K562 (cell line): Measurements from ENCODE around the gene PGAP3. TPM values are rescaled to one million over a fixed set of nuclear protein-coding genes. Genes with fewer than 3 reads are reported as not detected.
A peak's percentile ranks its signal among the peaks of the same experiment; 100 is the strongest.

ENCODE experiments used
- ARID1B ChIP-seq: fragments of 450-650 bp; IDR thresholded peaks from 2 replicates; pipeline ENCODE4 v1.6.1; 2016; ENCODE audit warnings: antibody characterized with exemption, mild to moderate bottlenecking, inconsistent platforms
- BCLAF1 ChIP-seq, 2 experiments: fragments of 450-650 bp in 1 of 2; IDR thresholded peaks; 2 replicates each; pipeline ENCODE4 v1.6.1; 2011 to 2017; ENCODE audit warnings: low read depth in 2 of 2, antibody characterized with exemption in 1 of 2, borderline replicate concordance in 1 of 2, low read length in 1 of 2, mild to moderate bottlenecking in 1 of 2, mixed read lengths in 1 of 2; ENCODE audit not compliant: control insufficient read depth in 1 of 2
- CC2D1A ChIP-seq: fragments of 450-650 bp; IDR thresholded peaks from 2 replicates; pipeline ENCODE4 v1.6.1; 2017; ENCODE audit warnings: mild to moderate bottlenecking
- DDX20 ChIP-seq: fragments of 450-650 bp; IDR thresholded peaks from 2 replicates; pipeline ENCODE4 v1.6.1; 2016; ENCODE audit warnings: missing genetic modification characterization, low read depth, mild to moderate bottlenecking, missing compliant biosample characterization, moderate library complexity
- ETV1 ChIP-seq: fragments of 450-650 bp; conservative IDR thresholded peaks from 2 replicates; pipeline ENCODE4 v1.6.1; 2016; ENCODE audit warnings: missing genetic modification characterization, control low read depth, low read depth, missing compliant biosample characterization
- FOXA1 ChIP-seq: fragments of 450-650 bp; IDR thresholded peaks from 2 replicates; pipeline ENCODE4 v1.6.1; 2016; ENCODE audit warnings: mild to moderate bottlenecking, borderline replicate concordance
- KLF1 ChIP-seq: fragments of 450-650 bp; IDR thresholded peaks from 2 replicates; pipeline ENCODE4 v1.6.1; 2016; ENCODE audit warnings: missing genetic modification characterization, missing compliant biosample characterization
- MCM5 ChIP-seq: fragments of 450-650 bp; IDR thresholded peaks from 2 replicates; pipeline ENCODE4 v1.6.1; 2016; ENCODE audit warnings: low read depth
- PRDM10 ChIP-seq: fragments of 450-650 bp; IDR thresholded peaks from 2 replicates; pipeline ENCODE4 v1.6.1; 2018; ENCODE audit not compliant: partially characterized antibody
- RB1 ChIP-seq: fragments of 450-650 bp; IDR thresholded peaks from 2 replicates; pipeline ENCODE4 v1.6.1; 2017; ENCODE audit warnings: low read depth, mild to moderate bottlenecking
- RBM22 ChIP-seq: fragments of 200-400 bp; formaldehyde crosslinking; IDR thresholded peaks from 2 replicates; pipeline ENCODE4 v1.6.1; 2018; ENCODE audit warnings: low read length, low read depth; ENCODE audit not compliant: poor library complexity, severe bottlenecking
- SIX5 ChIP-seq, 2 experiments: IDR thresholded peaks; 2 replicates each; pipeline ENCODE4 v1.6.1; 2011; ENCODE audit warnings: low read length in 2 of 2, borderline replicate concordance in 1 of 2, low read depth in 1 of 2, mild to moderate bottlenecking in 1 of 2, moderate library complexity in 1 of 2; ENCODE audit not compliant: insufficient read depth in 1 of 2
- SRSF9 ChIP-seq: fragments of 200-400 bp; formaldehyde crosslinking; IDR thresholded peaks from 2 replicates; pipeline ENCODE4 v1.6.1; 2017; ENCODE audit warnings: low read depth, low read length, borderline replicate concordance
- TAF1 ChIP-seq: IDR thresholded peaks from 2 replicates; pipeline ENCODE4 v1.6.1; 2011; ENCODE audit warnings: mild to moderate bottlenecking, low read length, moderate library complexity; ENCODE audit not compliant: insufficient read depth, control insufficient read depth, severe bottlenecking; ENCODE audit errors: extremely low read depth
- ZBTB1 ChIP-seq: sonication (generic); formaldehyde crosslinking; IDR thresholded peaks from 2 replicates; pipeline ENCODE4 v1.8.1; 2023; ENCODE audit warnings: missing genetic modification reagents, low read depth, mild to moderate bottlenecking, borderline replicate concordance
- ZFP30 ChIP-seq: fragments of 250-450 bp; sonication (Bioruptor Pico); IDR thresholded peaks from 2 replicates; pipeline ENCODE4 v1.8.0; 2022; ENCODE audit warnings: moderate library complexity, mild to moderate bottlenecking, inconsistent platforms, borderline replicate concordance
- ZKSCAN3 ChIP-seq: fragments of 250-450 bp; sonication (Bioruptor Pico); IDR thresholded peaks from 2 replicates; pipeline ENCODE4 v1.4.0; 2020
- ZNF24 ChIP-seq: fragments of 450-650 bp; IDR thresholded peaks from 2 replicates; pipeline ENCODE4 v1.6.1; 2016
- ZNF717 ChIP-seq: fragments of 250-450 bp; sonication (Bioruptor Pico); IDR thresholded peaks from 2 replicates; pipeline ENCODE4 v1.5.0; 2021
- ZNF764 ChIP-seq: fragments of 250-450 bp; sonication (Bioruptor Pico); IDR thresholded peaks from 2 replicates; pipeline ENCODE4 v1.4.0; 2020; ENCODE audit warnings: low read depth, mild to moderate bottlenecking, moderate library complexity
- polyA plus RNA-seq, 8 experiments: library from polyadenylated mRNA; depleted of rRNA in 4 of 8; stranded (reverse) in 5 of 8; unstranded in 3 of 8; fragments of >200 nt; fragmentation: Nextera tagmentation in 2 of 8; fragmentation: Illumina TruSeq in 1 of 8; extraction: Ambion mirVana in 2 of 8; extraction: Trizol in 1 of 8; gene quantifications; 2 replicates each; pipeline versions ENCODE4 v1.2.1 to v1.2.3, GENCODE V29; 2011 to 2014; ENCODE audit warnings: inconsistent platforms in 1 of 8, missing spikeins in 1 of 8
- total RNA-seq, 7 experiments: library from RNA; depleted of rRNA in 6 of 7; stranded (reverse); fragments of >200 nt in 6 of 7; fragmentation: Illumina TruSeq in 2 of 7; extraction: Trizol in 2 of 7; gene quantifications; 2 replicates each; pipeline versions ENCODE4 v1.2.1 to v1.2.3, GENCODE V29; 2011 to 2021; ENCODE audit warnings: low replicate concordance in 1 of 7

The PGAP3 gene
- total and polyA plus RNA-seq, 9 of the 15 experiments (the other 6 are each of a cell fraction or from before 2014, with no cell fraction given), result 0.38 to 9.4 (median 4.5) TPM

GRCh38 chr17:39730095-39730921, 42.5 kb upstream of the PGAP3 start, which contains the start of gene MIEN1 (continued):
- TF ChIP-seq BCLAF1 (IDR thresholded peaks at IDR 0.05; ENCODE audit: borderline replicate concordance in 1 of 2, control insufficient read depth in 1 of 2, low read depth in 2 of 2, low read length in 1 of 2) (no peak), ZFP30 (no peak), ETV1 (peak; percentile 18; the same call in 1 of the 2 replicates), SRSF9 (no peak), PRDM10 (no peak), DDX20 (tag) (no peak), KLF1 (tag) (no peak), MCM5 (no peak), FOXA1 (no peak), ZNF24 (no peak), ARID1B (no peak), RBM22 (peak; percentile 37), CC2D1A (no peak), ZNF717 (CRISPR knock-in tag) (no peak), SIX5 (IDR thresholded peaks at IDR 0.05; ENCODE audit: borderline replicate concordance in 1 of 2, insufficient read depth in 1 of 2, low read depth in 1 of 2, low read length in 2 of 2) (no peak), ZBTB1 (CRISPR knock-in tag) (no peak), RB1 (peak; percentile 94), TAF1 (peak; percentile 72), ZNF764 (CRISPR knock-in tag) (no peak), ZKSCAN3 (CRISPR knock-in tag) (no peak)
